HEK293 (cell line): ENCODE results near the gene FZD10.

Source experiments
- KLF16 ChIP-seq: fragments of 450-650 bp; formaldehyde crosslinking; IDR thresholded peaks from 2 replicates; pipeline ENCODE4 v1.5.1; 2017; ENCODE audit warnings: missing biosample characterization, missing genetic modification characterization
- TRIM28 ChIP-seq: IDR thresholded peaks from 2 replicates; pipeline ENCODE4 v1.6.1; 2011; ENCODE audit warnings: low read length, control low read depth, borderline replicate concordance
- ZNF223 ChIP-seq: fragments of 450-650 bp; formaldehyde crosslinking; IDR thresholded peaks from 2 replicates; pipeline ENCODE4 v1.5.1; 2016; ENCODE audit warnings: missing biosample characterization, missing genetic modification characterization
- ZNF416 ChIP-seq: fragments of 450-650 bp; formaldehyde crosslinking; IDR thresholded peaks from 2 replicates; pipeline ENCODE4 v1.5.1; 2016; ENCODE audit warnings: missing biosample characterization, missing genetic modification characterization
- ZNF747 ChIP-seq: fragments of 450-650 bp; formaldehyde crosslinking; IDR thresholded peaks from 2 replicates; pipeline ENCODE4 v1.5.1; 2016; ENCODE audit warnings: missing biosample characterization, missing genetic modification characterization
- TF ChIP-seq, protein P1 (sequence below): fragments of 450-650 bp; formaldehyde crosslinking; IDR thresholded peaks from 2 replicates; pipeline ENCODE4 v1.5.1; 2016; ENCODE audit warnings: missing biosample characterization, missing genetic modification characterization
- TF ChIP-seq, protein P2 (sequence below): fragments of 450-650 bp; IDR thresholded peaks from 2 replicates; pipeline ENCODE4 v1.5.1; 2018; ENCODE audit warnings: missing biosample characterization, mild to moderate bottlenecking, missing genetic modification characterization
- TF ChIP-seq, protein P3 (sequence below): fragments of 450-650 bp; formaldehyde crosslinking; IDR thresholded peaks from 2 replicates; pipeline ENCODE4 v1.5.1; 2016; ENCODE audit warnings: missing biosample characterization, missing genetic modification characterization

DNA sequence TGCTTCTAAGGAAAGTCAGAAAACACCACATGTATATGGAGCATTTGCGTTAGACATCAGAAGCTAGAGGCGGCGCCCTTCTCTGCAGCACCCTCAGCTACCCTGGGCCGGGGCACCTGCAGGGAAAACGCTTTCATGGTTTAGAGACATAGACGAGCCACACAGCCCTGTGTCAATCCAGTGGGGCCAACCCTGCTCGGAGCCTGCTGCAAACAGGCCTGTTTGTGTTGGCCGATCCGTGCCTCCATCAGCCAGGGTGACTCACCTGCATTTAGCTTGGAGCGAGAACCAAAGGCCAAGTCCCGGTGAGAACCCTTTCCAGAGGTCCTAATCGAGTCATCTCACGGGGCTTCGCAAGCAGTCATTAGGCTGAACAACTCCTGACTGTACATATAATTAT, 19.5 kb upstream of the FZD10 start:
- TF ChIP-seq ZNF416 (no peak), KLF16 (tag by site-specific recombination) (no peak), ZNF747 (tag by site-specific recombination) (no peak), TRIM28 (no peak), ZNF223 (tag by site-specific recombination) (no peak)
- TF ChIP-seq, protein P1, sequence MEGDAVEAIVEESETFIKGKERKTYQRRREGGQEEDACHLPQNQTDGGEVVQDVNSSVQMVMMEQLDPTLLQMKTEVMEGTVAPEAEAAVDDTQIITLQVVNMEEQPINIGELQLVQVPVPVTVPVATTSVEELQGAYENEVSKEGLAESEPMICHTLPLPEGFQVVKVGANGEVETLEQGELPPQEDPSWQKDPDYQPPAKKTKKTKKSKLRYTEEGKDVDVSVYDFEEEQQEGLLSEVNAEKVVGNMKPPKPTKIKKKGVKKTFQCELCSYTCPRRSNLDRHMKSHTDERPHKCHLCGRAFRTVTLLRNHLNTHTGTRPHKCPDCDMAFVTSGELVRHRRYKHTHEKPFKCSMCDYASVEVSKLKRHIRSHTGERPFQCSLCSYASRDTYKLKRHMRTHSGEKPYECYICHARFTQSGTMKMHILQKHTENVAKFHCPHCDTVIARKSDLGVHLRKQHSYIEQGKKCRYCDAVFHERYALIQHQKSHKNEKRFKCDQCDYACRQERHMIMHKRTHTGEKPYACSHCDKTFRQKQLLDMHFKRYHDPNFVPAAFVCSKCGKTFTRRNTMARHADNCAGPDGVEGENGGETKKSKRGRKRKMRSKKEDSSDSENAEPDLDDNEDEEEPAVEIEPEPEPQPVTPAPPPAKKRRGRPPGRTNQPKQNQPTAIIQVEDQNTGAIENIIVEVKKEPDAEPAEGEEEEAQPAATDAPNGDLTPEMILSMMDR (tag by site-specific recombination) = no peak
- TF ChIP-seq, protein P2, sequence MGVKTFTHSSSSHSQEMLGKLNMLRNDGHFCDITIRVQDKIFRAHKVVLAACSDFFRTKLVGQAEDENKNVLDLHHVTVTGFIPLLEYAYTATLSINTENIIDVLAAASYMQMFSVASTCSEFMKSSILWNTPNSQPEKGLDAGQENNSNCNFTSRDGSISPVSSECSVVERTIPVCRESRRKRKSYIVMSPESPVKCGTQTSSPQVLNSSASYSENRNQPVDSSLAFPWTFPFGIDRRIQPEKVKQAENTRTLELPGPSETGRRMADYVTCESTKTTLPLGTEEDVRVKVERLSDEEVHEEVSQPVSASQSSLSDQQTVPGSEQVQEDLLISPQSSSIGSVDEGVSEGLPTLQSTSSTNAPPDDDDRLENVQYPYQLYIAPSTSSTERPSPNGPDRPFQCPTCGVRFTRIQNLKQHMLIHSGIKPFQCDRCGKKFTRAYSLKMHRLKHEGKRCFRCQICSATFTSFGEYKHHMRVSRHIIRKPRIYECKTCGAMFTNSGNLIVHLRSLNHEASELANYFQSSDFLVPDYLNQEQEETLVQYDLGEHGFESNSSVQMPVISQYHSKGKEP (tag by site-specific recombination) = no peak
- TF ChIP-seq, protein P3, sequence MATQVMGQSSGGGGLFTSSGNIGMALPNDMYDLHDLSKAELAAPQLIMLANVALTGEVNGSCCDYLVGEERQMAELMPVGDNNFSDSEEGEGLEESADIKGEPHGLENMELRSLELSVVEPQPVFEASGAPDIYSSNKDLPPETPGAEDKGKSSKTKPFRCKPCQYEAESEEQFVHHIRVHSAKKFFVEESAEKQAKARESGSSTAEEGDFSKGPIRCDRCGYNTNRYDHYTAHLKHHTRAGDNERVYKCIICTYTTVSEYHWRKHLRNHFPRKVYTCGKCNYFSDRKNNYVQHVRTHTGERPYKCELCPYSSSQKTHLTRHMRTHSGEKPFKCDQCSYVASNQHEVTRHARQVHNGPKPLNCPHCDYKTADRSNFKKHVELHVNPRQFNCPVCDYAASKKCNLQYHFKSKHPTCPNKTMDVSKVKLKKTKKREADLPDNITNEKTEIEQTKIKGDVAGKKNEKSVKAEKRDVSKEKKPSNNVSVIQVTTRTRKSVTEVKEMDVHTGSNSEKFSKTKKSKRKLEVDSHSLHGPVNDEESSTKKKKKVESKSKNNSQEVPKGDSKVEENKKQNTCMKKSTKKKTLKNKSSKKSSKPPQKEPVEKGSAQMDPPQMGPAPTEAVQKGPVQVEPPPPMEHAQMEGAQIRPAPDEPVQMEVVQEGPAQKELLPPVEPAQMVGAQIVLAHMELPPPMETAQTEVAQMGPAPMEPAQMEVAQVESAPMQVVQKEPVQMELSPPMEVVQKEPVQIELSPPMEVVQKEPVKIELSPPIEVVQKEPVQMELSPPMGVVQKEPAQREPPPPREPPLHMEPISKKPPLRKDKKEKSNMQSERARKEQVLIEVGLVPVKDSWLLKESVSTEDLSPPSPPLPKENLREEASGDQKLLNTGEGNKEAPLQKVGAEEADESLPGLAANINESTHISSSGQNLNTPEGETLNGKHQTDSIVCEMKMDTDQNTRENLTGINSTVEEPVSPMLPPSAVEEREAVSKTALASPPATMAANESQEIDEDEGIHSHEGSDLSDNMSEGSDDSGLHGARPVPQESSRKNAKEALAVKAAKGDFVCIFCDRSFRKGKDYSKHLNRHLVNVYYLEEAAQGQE (tag by site-specific recombination) = no peak
